SKM-1 (cell line): ENCODE measurements around the gene TBX20.
"Not testable (repeated sequence)": the region's sequence is repeated elsewhere in the genome, so short reads cannot be mapped to it uniquely, and the experiment has no call there.

ENCODE experiments used
- DNase-seq: peaks from one replicate; lab custom pipeline; 2025; ENCODE audit not compliant: unreplicated experiment; lab: John Stamatoyannopoulos, UW

The TBX20 gene

DNA sequence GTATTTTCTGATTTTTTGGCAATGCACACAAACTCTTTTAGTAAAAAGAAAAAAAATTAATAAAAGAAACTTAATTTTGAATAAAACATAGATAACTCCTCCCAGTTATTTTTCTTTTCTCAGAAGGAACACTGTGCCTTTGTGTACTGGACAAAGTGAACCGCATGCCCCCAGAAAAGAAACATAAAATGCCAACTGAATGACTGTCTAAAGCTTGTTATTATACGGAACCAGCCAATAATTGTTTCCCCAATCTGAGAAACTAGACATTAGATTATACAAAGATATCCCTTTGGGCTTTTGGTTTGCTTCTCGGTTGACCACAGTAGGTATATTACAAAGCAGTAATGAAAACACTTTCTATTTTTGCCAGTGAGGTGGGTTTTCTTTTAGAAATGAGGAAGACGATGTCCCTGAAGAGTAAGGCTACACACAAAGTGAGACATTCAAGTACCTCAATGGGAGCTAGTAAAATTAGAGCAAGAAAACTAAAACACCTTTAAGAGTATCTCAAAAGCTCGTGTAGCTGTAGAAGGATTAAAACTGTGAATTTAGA is 25.3 kb downstream of the TBX20 start:
- DNase-seq: not testable (repeated sequence)

- DNase-seq: not testable (repeated sequence)
Measured at GRCh38 chr7:35227438-35227837, 26.5 kb downstream of the TBX20 start.

DNA sequence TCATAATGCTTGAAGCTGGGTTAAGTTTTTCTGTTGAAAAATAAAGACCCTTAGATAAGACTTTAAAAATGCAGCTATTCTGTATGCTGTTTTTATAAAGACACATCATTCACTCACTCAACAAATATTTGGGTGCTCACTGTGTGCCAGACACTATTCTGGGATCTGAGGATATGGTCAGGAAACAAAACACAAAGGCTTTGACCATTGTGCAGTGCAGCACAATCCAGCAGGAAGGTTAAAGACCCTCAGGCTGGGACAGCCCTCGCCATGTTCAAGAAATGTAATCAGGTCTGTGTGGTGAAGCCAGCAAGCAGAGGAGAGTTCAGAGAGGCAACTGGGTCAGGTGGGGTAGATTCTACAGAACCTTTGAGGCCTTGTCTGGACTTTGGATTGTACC is 31.5 kb downstream of the TBX20 start:
- DNase-seq: not testable (repeated sequence)

- DNase-seq: not testable (repeated sequence)
Measured at GRCh38 chr7:35220176-35220575, 33.7 kb downstream of the TBX20 start.

DNA sequence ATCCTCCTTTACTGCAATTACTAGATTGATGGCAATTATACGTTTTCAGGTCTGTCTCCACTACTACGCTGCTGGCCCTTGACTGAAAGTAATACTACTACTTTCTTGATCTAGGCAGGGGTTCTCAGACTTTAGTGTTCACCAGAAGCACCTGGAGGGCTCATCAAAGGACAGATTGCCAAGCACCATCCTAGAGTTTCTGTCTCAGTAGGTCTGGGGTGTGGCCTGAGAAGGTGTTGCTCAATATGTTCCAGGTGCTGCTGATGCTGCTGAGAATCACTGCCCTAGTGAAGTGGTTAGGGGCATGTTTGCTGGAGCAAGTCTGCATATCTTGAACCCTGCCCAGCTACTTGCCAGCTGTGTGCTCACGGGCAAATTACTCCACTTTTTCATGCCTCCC is 37.9 kb downstream of the TBX20 start:
- DNase-seq: not testable (repeated sequence)

DNA sequence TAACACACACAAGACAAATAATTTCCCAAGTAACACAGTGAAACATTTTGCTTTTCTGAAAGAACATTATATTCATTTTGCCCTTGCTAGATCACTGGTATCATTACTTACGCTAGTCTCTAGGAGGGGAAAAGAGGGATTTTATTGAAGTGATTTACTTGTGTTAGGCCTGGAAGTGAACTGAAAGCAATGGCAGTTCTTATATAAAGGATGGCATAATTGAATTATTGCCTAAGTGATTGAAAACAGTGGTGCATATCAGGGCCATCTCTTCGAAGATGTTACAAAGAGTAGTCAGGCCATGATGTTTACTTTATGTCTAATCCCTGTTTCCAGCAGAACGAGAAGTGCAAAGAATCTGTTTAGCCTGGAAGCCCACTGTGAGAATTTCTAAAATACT is 38.8 kb downstream of the TBX20 start:
- DNase-seq: not testable (repeated sequence)

GRCh38 chr7:35206924-35207323 is 47.0 kb downstream of the TBX20 start:
- DNase-seq: not testable (repeated sequence)

- DNase-seq: not testable (repeated sequence)
Measured at GRCh38 chr7:35204850-35205249, 49.0 kb downstream of the TBX20 start.

DNA sequence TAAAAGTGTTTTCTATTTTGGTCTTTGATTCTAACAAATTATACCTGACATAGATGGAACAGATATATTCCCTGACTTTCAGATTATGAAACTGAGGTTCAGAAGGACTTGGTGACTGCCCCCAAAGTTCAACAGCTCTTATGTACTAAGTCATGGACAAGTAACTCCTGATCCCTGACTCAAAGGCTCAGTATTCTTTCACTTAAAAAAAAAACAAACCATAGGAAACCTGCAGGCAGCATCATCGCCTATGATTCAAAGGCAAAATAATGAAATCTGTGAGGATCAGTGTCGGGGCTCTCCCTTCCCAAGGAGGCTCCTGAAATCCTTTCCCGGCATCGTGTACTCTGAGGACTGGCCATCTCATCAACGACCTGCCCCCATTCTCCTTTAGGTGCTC is 49.9 kb downstream of the TBX20 start:
- not testable (repeated sequence) for DNase-seq

GRCh38 chr7:35202353-35202752 is 51.5 kb downstream of the TBX20 start:
- not testable (repeated sequence) for DNase-seq

DNA sequence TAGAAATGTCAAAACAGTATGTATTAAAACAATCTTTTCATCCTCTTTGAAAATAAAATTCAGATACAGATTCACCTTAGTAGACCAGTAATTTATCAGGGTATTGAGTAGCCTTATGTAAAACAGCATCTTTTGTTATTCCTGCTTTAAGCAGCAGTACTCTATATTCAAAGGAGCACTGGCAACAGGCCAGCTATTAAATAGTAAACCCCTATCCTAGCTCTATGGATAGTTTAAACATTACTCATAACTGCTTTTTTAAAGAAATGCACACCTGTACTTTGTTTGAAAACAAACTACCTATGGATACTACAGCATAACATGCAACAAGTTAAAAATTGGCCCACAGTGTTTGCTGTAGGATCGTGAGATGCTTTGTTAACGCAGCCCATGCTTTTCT is 53.7 kb downstream of the TBX20 start:
- DNase-seq: not testable (repeated sequence)

DNA sequence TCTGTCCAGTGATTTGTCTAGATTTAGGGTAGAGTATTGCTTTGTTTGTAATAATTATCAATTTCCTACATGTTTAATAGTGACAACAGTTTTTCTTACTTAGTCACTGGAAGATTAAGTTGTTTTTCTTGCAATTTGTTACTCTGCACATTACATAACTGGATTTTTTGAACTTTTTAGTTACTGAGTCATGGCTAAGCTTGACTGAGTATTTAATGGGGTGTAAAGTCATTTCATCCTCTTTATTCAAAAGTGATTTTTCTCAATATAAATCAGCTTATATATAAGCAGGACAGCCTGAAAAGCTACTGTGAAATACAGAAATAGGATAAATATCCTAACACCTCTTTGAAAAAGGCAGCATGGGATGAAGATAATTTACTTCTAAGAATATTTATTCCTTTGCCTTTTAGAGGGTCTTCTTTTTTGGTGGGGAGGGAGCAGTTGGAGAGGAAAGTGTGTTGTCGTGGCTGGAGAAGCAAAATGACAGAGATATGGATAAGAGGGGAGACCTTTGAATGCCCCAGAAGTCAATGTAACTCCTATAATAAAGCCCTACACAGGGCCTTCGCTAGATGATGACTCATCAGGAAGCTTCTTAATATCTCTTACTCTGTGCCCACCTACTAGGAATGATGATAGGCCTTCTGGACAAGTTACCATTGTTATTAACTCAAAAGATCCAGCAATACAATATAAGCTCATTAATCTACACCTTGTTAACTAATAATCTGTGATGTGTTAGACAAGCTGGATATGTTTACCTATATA is 55.3 kb downstream of the TBX20 start:
- not testable (repeated sequence) for DNase-seq

- DNase-seq: not testable (repeated sequence)
Measured at GRCh38 chr7:35191571-35191970, 62.3 kb downstream of the TBX20 start.

DNA sequence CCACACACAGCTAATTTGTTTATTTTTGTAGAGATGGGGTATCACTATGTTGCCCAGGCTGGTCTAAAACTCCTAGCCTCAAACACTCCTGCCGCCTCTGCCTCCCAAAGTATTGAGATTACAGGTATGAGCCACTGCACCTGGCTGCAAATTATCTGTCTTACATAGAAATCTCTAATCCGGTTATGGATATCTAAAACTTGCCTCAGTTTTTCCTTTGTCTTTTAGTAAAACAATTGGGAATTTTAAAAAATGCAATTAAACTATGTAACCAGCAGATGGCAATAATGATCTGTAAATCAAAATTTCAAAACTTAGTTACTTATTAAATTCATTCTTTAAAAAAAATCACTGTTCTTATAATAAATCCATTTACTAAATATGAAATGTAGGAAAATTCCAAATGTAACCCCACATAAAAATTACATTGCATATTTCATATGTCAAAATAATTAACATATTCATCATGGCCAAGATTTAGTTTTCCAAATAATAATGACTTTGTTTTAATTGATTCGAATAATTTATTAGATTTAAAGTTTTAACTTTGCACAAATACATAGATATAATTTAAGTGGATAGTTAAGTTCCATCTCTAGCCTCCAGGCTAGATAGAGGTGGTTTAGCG is 63.6 kb downstream of the TBX20 start:
- not testable (repeated sequence) for DNase-seq

- not testable (repeated sequence) for DNase-seq
Measured at GRCh38 chr7:35186751-35187150, 67.1 kb downstream of the TBX20 start.

DNA sequence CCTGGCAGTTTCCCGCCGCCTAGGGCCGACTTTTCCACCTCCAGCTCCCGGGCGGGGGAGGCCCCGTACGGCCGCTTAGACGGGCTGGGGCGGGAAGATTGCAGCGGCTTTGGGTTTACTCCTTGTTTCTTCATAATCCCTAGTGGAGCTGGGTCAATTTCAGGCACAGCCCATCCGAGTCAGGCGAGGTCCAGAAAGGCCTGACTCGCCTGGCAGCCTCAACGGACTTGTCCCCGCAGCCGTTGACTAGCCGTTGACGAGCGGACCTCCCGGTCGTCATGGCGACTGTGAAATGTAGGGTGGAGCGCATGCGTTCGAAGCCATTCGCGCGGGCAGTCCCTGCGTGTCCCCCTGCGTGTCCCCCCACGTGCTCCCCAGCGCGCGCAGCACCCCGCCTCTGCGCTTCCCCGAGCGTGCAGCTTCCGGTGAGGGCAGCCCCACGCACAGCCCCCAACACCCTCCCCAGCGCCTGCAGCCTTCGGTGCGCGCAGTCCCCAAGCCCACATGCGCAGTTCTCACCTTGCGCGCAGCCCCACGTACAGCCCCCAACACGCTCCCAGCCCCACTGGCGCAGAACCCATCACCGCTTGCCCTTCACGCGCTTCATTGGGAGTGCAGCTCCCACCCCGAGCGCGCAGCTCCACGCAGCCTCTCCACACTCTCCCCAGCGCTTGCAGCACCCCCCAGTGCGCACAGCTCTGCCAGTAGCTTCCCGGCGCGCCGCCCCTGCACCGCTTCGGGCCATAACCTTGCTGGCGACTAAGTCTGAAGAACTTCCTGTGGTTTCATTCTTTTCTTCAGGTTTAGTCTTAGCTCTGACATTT is 67.8 kb downstream of the TBX20 start:
- DNase-seq: peak; percentile 1

DNA sequence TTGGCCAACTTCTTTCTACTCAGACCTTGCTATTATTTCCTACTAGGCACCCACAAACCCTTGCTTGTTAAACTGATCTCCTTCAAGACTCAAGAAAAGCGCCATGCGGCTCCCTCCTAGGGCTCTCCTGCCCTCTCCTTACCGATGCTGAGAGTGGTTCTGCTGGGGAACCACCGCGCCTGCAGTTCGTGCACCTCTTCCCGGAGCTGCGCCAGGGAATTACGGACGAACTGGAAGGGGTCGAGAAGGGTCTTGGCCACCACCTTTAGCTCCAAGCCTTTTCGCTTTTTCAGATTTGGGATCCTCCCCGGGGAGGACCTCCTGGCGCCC is 68.4 kb downstream of the TBX20 start:
- DNase-seq: not testable (repeated sequence)

GRCh38 chr7:35184961-35185360 is 68.9 kb downstream of the TBX20 start:
- DNase-seq: not testable (repeated sequence)

DNA sequence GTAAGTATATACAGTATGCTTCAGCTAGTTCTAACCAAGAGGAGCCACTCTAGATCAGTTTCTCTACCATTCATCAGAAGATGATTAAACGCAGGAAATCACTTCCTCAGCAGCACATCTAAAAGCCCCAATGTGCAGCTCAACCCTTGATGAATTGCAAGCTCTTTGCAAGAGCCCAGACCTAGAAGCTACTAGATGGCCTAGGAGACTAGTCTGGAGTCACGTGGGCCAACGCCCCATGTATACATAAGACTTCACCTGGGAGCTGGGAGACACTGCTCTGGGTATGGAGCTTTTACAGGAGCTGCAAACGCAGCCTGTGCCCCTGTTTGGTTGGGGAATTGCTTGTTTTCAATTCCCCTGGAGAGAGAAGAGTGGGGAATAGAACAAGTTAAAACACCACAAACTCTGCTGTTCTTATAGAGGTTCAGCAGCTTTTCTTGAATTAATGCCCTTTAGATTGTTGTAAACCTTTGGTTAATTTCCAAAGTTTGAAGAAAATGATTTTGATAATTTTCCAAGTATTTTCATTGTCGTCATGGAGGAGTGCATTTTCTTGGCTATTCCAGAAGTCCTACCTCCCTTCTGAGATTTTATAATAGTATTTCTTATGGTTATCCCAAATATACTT is 69.9 kb downstream of the TBX20 start:
- DNase-seq: not testable (repeated sequence)

DNA sequence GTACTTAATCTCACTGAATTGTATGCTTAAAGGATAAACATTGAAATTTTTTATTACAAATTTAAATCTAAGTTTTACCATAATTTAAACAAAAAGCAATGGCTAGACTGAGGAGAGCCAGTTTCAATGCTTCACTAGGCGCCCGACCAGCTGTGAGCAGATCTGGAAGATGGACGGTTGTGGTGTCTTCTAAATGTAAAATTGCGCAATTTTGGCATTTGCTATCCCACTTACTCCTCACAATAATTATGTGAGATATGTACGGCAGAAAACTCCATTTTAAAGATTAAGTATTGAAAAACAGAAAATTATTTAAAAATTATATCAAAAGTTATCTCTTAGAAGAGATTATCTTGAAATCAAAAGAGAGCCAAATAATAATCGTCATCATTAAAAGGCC is 73.2 kb downstream of the TBX20 start:
- not testable (repeated sequence) for DNase-seq

DNA sequence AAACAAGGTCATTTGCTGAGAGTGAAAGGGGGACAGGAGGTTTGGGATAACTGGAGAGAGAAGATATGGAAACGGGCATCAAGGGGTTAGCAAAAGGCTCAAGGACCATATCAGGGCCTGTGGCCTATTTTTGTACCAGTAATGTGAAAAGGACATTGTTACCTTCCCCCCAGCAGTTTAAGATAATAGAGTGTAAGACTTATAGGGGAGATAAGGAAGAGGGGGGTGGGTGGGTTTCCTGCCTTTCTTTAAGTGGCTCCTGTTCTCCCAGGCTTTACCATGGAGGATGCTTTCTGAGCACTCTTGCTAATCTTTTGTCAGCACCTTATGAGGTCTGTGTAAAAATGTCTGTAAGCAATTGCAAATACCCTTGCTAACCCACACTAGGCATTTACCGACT is 80.7 kb downstream of the TBX20 start:
- not testable (repeated sequence) for DNase-seq
